Lung (tissue), 12 donors: ENCODE measurements around the gene PPEF1. TPM values are rescaled to one million over a fixed set of nuclear protein-coding genes. Genes with fewer than 3 reads are reported as not detected.
"Not testable (repeated sequence)": the region's sequence is repeated elsewhere in the genome, so short reads cannot be mapped to it uniquely, and the experiment has no call there.

Experiments
- ATAC-seq: fragments of 200-7000 bp; cut with Tn5 transposase; one replicate; pipeline ENCODE4 v1.9.1; 2020; ENCODE audit warnings: moderate number of reproducible peaks; ENCODE audit not compliant: insufficient read depth, low FRiP score
- DNase-seq, 3 donors: peaks; one replicate each; pipeline ENCODE4 v3.0.0-alpha.2; 2013 to 2017
- H3K27ac ChIP-seq, 2 donors: one replicate each; pipeline ENCODE4 v1.5.1; 2013; ENCODE audit warnings: mild to moderate bottlenecking in 2 of 2, moderate library complexity in 2 of 2, control low read depth in 1 of 2, inconsistent platforms in 1 of 2, low read depth in 1 of 2, low read length in 1 of 2
- H3K27me3 ChIP-seq, 3 donors: one replicate each; pipeline ENCODE4 v1.5.1; 2013; ENCODE audit warnings: low read length in 2 of 3; ENCODE audit not compliant: control insufficient read depth in 3 of 3, insufficient read depth in 3 of 3
- H3K36me3 ChIP-seq, 4 donors: one replicate each; pipeline ENCODE4 v1.5.1; 2013; ENCODE audit warnings: low read length in 4 of 4, mild to moderate bottlenecking in 1 of 4, moderate library complexity in 1 of 4; ENCODE audit not compliant: control insufficient read depth in 4 of 4, insufficient read depth in 4 of 4
- H3K4me1 ChIP-seq, 5 donors: one replicate each; pipeline ENCODE4 v1.5.1; 2013; ENCODE audit warnings: low read length in 5 of 5, mild to moderate bottlenecking in 2 of 5, moderate library complexity in 1 of 5; ENCODE audit not compliant: control insufficient read depth in 5 of 5, insufficient read depth in 5 of 5
- H3K4me3 ChIP-seq: one replicate; pipeline ENCODE4 v1.5.1; 2013; ENCODE audit warnings: mild to moderate bottlenecking, control low read depth, moderate library complexity
- H3K9ac ChIP-seq, 2 donors: one replicate each; pipeline ENCODE4 v1.5.1; 2013; ENCODE audit warnings: low read length in 2 of 2, control low read depth in 1 of 2; ENCODE audit not compliant: insufficient read depth in 1 of 2
- H3K9me3 ChIP-seq, 4 donors: one replicate each; pipeline ENCODE4 v1.5.1; 2013; ENCODE audit warnings: low read length in 3 of 4, mild to moderate bottlenecking in 1 of 4, moderate library complexity in 1 of 4; ENCODE audit not compliant: control insufficient read depth in 4 of 4, insufficient read depth in 3 of 4
- CTCF ChIP-seq: IDR thresholded peaks from 2 replicates; pipeline ENCODE4 v1.5.1; 2012; ENCODE audit warnings: mild to moderate bottlenecking; ENCODE audit errors: control extremely low read depth, extremely low read depth
- WGBS, 2 donors: extraction: QIAGEN DNeasy Blood & Tissue Kit; methylation state at CpG; one replicate each; pipeline ENCODE4 v1.1.7; 2013; 5-methylcytosine and 5-hydroxymethylcytosine counted together
- polyA plus RNA-seq, 2 donors: library from polyadenylated mRNA; stranded (reverse); fragments of 200-250 nt; gene quantifications; one replicate each; pipeline ENCODE4 v1.2.1, GENCODE V29; 2013
- total RNA-seq, 2 donors: library from RNA; depleted of rRNA in 1 of 2; stranded (reverse); fragments of >200 nt in 1 of 2; gene quantifications; one replicate each; pipeline ENCODE4 v1.2.1, GENCODE V29; 2014 to 2021
- donor health status: control.
- donor health status: control.
- donor health status: Bipolar disorder and iron deficiency.
- donor health status: healthy.
- donor health status: DM: yes; HTN: yes; CAD: no.

PPEF1 gene
- total and polyA plus RNA-seq, 4 donors: 0.22 to 0.80 (median 0.27) TPM

GRCh38 chrX:18828832-18829404 lies 121.5 kb downstream of the PPEF1 start:
- H3K27me3 ChIP-seq: no peaks in the 10 kb centered on the region
- 84 to 96% methylated on average over 1 of the region's 1 CpG for WGBS, 2 donors
- H3K36me3 ChIP-seq: no peaks in the 10 kb centered on the region
- no peak overlapping the region for H3K4me3 ChIP-seq
- no peak for ATAC-seq
- no peak overlapping the region for H3K9ac ChIP-seq
- peaks cover 0 to 3% (median 0%) of the 10 kb centered on the region in 5 donors for H3K4me1 ChIP-seq
- no peak overlapping the region for H3K27ac ChIP-seq
- peaks cover 0 to 2% (median 0%) of the 10 kb centered on the region in 4 donors for H3K9me3 ChIP-seq
- DNase-seq: no peak
- no peak for TF ChIP-seq CTCF

- no peak for ATAC-seq
- peak; percentile 37 to 74 (median 58) for DNase-seq
- Histone ChIP-seq H3K4me3 (no peak overlapping the region), H3K9me3 (peaks cover 0 to 2% (median 0%) of the 10 kb centered on the region in 4 donors), H3K9ac (no peak overlapping the region), H3K27ac (peak overlapping the region; percentile 59 to 63), H3K36me3 (no peaks in the 10 kb centered on the region), H3K4me1 (peaks cover 0 to 3% (median 0%) of the 10 kb centered on the region in 5 donors), H3K27me3 (no peaks in the 10 kb centered on the region)
- 64 to 88% methylated on average over 21 to 22 of the region's 22 CpGs for WGBS, 2 donors
- TF ChIP-seq CTCF: no peak
Measured at GRCh38 chrX:18833071-18833731, 125.8 kb downstream of the PPEF1 start.

GRCh38 chrX:18847901-18848300 lies 140.5 kb downstream of the PPEF1 start:
- ATAC-seq, H3K36me3 ChIP-seq, DNase-seq, H3K9me3 ChIP-seq, H3K27ac ChIP-seq, H3K27me3 ChIP-seq, H3K4me1 ChIP-seq, H3K4me3 ChIP-seq, H3K9ac ChIP-seq: not testable (repeated sequence)
- WGBS, 2 donors: 70 to 83% methylated on average over 3 of the region's 3 CpGs

GRCh38 chrX:18855919-18856644 lies 148.6 kb downstream of the PPEF1 start:
- no peak for TF ChIP-seq CTCF
- H3K27me3 ChIP-seq: no peaks in the 10 kb centered on the region
- H3K36me3 ChIP-seq: no peaks in the 10 kb centered on the region
- no peaks in the 10 kb centered on the region for H3K9me3 ChIP-seq
- WGBS, 2 donors: 18 to 69% methylated on average over 1 of the region's 1 CpG
- H3K27ac ChIP-seq: no peak overlapping the region
- H3K4me3 ChIP-seq: no peak overlapping the region
- DNase-seq: no peak
- no peak for ATAC-seq
- no peaks in the 10 kb centered on the region for H3K4me1 ChIP-seq
- no peak overlapping the region for H3K9ac ChIP-seq
